H1 (cell line): ENCODE measurements around the gene GCFC2. TPM values are rescaled to one million over a fixed set of nuclear protein-coding genes. Genes with fewer than 3 reads are reported as not detected.

Source experiments
- CBX5 ChIP-seq: fragments of 300-800, 300-1000 bp; sonication (generic); IDR thresholded peaks from 2 replicates; pipeline ENCODE4 v1.7.1; 2016; ENCODE audit warnings: antibody characterized with exemption, low read length, low read depth
- GABPA ChIP-seq: IDR thresholded peaks from 2 replicates; pipeline ENCODE4 v1.6.1; 2011; ENCODE audit warnings: mild to moderate bottlenecking, low read length, moderate library complexity, borderline replicate concordance; ENCODE audit not compliant: insufficient read depth
- RNF2 ChIP-seq: fragments of 200-900, 300-1000 bp; sonication (generic); IDR thresholded peaks from 2 replicates; pipeline ENCODE4 v1.7.1; 2016; ENCODE audit warnings: borderline replicate concordance, low read depth, mild to moderate bottlenecking, antibody characterized with exemption, low read length; ENCODE audit not compliant: poor library complexity, severe bottlenecking; ENCODE audit errors: missing control alignments
- SP1 ChIP-seq: IDR thresholded peaks from 2 replicates; pipeline ENCODE4 v1.6.1; 2011; ENCODE audit warnings: low read depth, low read length
- ZNF274 ChIP-seq: IDR thresholded peaks from 2 replicates; pipeline ENCODE4 v1.7.0; 2012; ENCODE audit warnings: low read length, borderline replicate concordance; ENCODE audit errors: extremely low read depth
- polyA plus RNA-seq, 7 experiments: library from polyadenylated mRNA; depleted of rRNA in 3 of 7; stranded (reverse) in 5 of 7; unstranded in 2 of 7; fragments of >200 nt in 5 of 7; fragments of 200-250 nt in 2 of 7; gene quantifications; 1 replicate in 5 of 7; 2 replicates in 1 of 7; 4 replicates in 1 of 7; pipeline versions ENCODE4 v1.2.1 to v1.2.3, GENCODE V29; 2011 to 2013; ENCODE audit warnings: missing spikeins in 2 of 7, mixed read lengths in 2 of 7
- total RNA-seq: library from RNA; stranded (reverse); fragmentation: NEBNext Ultra II Directional; extraction: Animal tissue kit (Norgen Biotek cat#: 25700); gene quantifications from 2 replicates; pipeline ENCODE4 v1.2.1, GENCODE V29; 2021
- TF ChIP-seq, protein P1 (sequence below): IDR thresholded peaks from 2 replicates; pipeline ENCODE4 v1.6.1; 2012; ENCODE audit warnings: low read length, inconsistent platforms

GCFC2 gene
- total and polyA plus RNA-seq, 2 of the 8 experiments (the other 6 are each of a cell fraction or from before 2014, with no cell fraction given): 5.6 to 19.1 TPM

DNA sequence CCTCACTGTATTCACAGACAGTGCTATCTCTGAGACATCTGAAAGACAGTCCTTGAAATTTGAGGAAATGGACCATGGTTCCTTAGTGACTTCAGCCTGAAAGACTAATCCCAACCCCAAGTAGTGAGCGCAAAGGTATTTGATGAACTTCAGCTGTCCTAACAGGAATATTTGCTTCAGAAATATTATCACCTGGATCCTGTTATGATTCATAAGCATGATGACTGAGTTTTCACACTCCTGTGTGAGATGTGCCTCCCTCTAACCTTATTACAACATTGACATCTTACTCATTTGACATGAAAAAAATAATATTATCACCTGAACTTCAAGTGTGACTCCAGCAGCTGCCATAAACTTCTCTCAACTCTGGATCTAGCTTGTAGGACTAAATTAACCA is 75.8 kb downstream of the GCFC2 start (continued):
- no peak for TF ChIP-seq SP1
- no peak for TF ChIP-seq GABPA
- TF ChIP-seq CBX5: no peak
- no peak for TF ChIP-seq ZNF274
- no peak for TF ChIP-seq RNF2
- TF ChIP-seq, protein P1, sequence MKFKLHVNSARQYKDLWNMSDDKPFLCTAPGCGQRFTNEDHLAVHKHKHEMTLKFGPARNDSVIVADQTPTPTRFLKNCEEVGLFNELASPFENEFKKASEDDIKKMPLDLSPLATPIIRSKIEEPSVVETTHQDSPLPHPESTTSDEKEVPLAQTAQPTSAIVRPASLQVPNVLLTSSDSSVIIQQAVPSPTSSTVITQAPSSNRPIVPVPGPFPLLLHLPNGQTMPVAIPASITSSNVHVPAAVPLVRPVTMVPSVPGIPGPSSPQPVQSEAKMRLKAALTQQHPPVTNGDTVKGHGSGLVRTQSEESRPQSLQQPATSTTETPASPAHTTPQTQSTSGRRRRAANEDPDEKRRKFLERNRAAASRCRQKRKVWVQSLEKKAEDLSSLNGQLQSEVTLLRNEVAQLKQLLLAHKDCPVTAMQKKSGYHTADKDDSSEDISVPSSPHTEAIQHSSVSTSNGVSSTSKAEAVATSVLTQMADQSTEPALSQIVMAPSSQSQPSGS: no peak
